HT1080 (cell line): ENCODE data around the gene DPPA4. TPM values are rescaled to one million over a fixed set of nuclear protein-coding genes. Genes with fewer than 3 reads are reported as not detected.
"Not testable (repeated sequence)": the region's sequence is repeated elsewhere in the genome, so short reads cannot be mapped to it uniquely, and the experiment has no call there.

ENCODE experiments used
- DNase-seq: peaks from one replicate; pipeline ENCODE4 v3.0.0-alpha.2; 2015; ENCODE audit warnings: low read depth
- polyA plus RNA-seq, 2 experiments: library from polyadenylated mRNA; depleted of rRNA; stranded (reverse); fragments of >200 nt; gene quantifications; 2 replicates each; pipeline ENCODE4 v1.2.3, GENCODE V29; 2015
- total RNA-seq: library from RNA; depleted of rRNA; stranded (reverse); fragments of >200 nt; shearing (Covaris generic); gene quantifications from 2 replicates; pipeline ENCODE4 v1.2.3, GENCODE V29; 2014; rRNA removed

Gene DPPA4, protein sequence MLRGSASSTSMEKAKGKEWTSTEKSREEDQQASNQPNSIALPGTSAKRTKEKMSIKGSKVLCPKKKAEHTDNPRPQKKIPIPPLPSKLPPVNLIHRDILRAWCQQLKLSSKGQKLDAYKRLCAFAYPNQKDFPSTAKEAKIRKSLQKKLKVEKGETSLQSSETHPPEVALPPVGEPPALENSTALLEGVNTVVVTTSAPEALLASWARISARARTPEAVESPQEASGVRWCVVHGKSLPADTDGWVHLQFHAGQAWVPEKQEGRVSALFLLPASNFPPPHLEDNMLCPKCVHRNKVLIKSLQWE
- not detected in 2 replicates for total RNA-seq
- polyA plus RNA-seq (2015; cell fraction: cytosol; rRNA removed) = 0.27 and 0.66 TPM in 2 replicates
- 0.61 and 1.0 TPM in 2 replicates for polyA plus RNA-seq (2015; cell fraction: nucleus; rRNA removed)

GRCh38 chr3:109337393-109337792 lies at the start of gene DPPA4:
Gene DPPA4, minus strand, starts transcription at chr3:109337546. Its CDS starts 29 bp downstream, at chr3:109337517.
- DNase-seq = no peak

DNA sequence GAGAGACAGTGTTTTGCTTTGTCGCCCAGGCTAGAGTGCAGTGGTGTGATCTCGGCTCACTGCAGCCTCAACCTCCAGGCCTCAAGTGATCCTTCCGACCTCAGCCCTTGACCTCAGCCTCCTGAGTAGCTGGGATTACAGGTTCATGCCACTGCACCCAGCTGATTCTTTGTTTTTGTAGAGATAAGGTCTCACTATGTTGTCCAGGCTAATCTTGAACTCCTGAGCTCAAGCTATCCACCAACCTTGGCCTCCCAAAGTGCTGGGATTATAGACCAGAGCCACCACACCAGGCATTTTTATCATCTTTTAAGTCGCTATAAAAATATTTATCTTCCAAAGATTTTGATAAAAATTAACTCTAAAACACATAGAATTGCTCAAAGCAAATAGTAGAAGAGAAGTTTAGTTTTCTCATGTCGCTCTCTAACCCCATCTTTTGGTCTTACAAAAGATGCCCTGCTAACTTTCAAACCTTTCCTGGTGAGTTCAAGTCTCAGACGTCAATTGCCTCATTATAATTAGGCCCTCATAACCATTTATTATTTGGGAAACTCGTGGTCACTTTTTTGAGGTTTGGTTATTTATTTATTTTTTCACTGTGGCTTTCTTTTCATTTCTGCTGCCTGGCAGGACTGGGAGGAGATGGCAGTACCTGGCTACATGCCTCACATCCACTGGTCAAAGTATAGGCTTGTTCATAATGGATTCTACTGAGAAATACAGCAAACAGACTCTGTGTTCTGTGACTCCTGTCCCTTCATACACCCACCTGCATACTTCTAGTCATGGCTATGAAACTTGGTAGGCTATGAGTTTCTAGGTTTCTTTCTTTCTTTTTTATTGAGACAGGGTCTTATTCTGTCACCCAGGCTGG lies 48.3 kb upstream of the DPPA4 start:
- DNase-seq = no peak

- no peak for DNase-seq
Observed at GRCh38 chr3:109384164-109384563, 46.8 kb upstream of the DPPA4 start.

DNA sequence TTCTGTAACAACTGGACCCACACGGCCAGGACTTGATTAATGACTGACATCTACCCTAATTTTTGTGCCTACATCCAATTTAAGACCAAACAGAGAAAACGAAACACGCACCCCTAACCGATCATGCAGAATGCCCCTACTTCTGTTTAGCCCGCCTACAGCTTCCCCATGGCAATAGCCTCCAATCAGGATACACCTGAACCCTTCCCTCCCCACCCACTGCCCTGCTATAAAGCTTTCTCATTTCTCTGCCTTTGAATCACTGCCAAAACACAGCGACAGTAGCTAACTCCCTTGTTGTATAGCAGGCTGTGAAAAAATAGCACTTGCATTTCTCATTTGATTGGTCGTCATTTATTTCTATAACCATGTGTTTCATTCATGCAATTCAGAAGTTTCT lies 45.2 kb upstream of the DPPA4 start:
- no peak for DNase-seq

DNA sequence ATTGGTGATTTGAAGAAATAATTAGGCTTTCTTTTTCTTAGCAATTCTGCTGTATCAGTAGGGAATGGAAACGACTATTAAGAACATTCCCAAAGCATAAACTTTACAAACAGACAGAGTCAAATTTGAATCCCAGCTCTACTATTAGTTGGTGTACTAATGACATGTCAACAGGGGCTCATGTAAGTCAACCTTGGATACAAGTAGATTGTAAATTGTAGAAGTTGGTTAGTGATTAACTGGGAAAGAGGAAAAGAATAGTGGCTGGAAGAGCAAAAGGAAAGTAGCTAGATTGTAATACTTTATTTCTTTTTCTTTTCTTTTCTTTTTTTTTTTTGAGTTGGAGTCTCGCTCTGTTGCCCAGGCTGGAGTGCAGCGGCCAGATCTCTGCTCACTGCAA lies 38.6 kb upstream of the DPPA4 start:
- DNase-seq = no peak

DNA sequence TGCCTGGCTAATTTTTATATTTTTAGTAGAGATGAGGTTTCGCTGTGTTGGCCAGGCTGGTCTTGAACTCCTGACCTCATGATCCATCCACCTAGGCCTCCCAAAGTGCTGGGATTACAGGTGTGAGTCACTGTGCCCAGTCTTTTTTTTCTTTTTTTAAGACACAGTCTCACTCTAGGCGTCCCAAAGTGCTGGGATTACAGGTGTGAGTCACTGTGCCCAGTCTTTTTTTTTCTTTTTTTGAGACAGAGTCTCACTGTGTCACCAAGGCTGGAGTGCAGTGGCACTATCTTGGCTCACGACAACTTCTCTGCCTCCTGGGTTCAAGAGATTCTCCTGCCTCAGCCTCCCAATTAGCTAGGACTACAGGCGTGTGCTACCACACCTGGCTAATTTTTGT lies 37.1 kb upstream of the DPPA4 start:
- DNase-seq = peak; percentile 38

GRCh38 chr3:109373933-109374332 lies 36.6 kb upstream of the DPPA4 start:
- no peak for DNase-seq

DNA sequence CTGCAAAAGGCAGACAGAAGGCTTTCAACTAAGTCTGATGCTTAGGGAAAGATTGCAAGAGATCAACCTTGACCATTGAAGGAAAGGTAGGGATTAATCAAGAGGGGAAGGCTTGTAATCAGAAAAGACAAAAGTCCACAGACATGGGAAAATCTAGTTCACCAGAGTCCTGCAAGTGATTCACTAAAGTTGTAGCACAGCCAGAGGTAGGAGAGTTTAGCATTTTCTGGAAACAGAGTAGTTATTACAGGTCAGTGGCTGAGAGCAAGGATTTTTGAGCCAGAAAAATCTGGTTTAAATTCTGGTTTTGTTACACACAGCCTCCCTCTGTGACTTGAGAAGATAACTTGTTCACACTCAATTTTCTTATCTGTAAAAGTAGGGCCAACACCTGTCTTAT lies 35.3 kb upstream of the DPPA4 start:
- DNase-seq = no peak

- DNase-seq = peak; percentile 32
Observed at GRCh38 chr3:109369510-109369909, 32.2 kb upstream of the DPPA4 start.

- no peak for DNase-seq
Observed at GRCh38 chr3:109364088-109364487, 26.7 kb upstream of the DPPA4 start.

DNA sequence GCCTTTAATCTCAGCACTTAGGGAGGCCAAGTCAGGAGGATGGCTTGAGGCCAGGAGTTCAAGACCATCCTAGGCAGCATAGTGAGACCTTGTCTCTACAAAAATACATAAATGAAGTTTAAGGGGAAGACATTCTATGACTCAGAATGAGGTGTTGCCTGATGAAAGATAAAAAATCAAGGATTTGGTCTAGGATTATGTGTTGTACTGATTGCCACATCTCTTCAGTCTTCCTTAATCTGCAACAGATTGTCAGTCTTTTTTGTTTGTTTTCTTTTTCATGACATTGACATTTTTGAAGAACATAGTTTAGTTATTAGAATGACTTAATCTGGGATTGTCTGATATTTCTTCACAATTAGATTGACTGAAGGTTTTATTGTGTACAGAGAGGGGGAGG lies 26.3 kb upstream of the DPPA4 start:
- peak; percentile 44 for DNase-seq

- DNase-seq = no peak
Observed at GRCh38 chr3:109362823-109363222, 25.5 kb upstream of the DPPA4 start.

DNA sequence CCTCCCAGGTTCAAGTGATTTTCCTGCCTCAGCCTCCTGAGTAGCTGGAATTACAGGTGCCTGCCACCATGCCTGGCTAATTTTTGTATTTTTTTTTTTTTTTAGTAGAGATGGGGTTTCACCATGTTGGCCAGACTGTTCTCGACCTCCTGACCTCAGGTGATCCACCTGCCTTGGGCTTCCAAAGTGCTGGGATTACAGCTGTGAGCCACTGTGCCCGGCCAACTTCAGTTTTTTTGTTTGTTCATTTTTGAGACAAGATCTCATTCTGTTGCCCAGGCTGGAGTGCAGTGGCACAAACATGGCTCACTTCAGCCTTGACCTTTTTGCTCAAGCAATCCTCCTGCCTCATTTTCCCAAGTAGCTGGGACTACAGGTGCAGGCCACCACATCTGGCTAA lies 21.5 kb upstream of the DPPA4 start:
- DNase-seq = not testable (repeated sequence)

DNA sequence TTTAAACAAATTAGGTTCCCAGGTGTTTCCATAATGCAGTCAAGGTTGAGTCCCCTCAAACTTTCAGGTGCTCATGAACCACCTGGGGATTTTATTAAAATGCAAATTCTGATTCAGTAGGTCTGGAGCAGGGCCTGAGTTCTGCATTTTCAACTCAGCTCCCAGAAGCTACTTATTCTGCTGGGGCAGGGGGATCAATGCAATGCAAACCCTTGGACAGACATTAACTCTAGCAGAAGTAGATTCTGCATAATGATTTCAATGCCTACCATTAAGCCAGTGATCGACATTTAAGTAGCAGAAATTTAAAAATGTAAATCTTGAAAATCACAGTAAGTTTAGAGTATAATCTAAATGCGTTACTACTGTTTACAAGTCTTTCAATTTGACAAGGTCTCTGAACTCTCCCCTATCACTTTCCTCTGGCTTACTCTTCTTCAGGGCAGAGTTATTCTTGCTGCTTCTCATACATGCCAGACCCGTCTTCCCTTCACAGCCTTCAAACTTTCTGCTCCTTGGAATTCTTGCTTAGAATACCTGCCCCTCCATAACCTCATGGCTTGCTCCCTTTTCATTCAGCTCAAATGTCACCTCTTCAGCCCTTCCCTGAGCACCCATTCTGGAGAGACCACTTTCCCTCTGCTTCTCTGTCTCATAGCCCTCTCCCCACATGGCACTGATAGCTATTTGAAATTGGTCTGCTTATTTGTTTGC lies 19.3 kb upstream of the DPPA4 start:
- DNase-seq = no peak

- DNase-seq = no peak
Observed at GRCh38 chr3:109355625-109356441, 18.5 kb upstream of the DPPA4 start.

DNA sequence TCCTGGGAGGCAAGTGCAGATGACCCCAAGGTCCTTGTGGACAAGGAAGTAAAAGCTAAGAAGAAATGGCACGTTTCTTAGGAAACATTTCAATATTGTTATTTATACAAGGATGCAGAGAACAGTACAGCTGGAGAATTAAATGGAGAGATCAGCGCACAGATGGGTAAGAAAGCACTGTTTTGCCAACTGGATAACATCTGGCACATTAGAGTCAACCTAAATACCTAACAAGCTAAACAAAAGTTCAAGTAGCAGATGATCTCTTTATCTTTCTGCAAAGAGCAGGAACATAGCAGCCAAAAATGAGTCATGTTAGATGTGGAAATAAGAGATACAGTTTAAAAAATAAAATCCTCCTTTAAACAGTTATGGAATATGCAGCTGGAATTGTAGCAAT lies 15.7 kb upstream of the DPPA4 start:
- DNase-seq = no peak

DNA sequence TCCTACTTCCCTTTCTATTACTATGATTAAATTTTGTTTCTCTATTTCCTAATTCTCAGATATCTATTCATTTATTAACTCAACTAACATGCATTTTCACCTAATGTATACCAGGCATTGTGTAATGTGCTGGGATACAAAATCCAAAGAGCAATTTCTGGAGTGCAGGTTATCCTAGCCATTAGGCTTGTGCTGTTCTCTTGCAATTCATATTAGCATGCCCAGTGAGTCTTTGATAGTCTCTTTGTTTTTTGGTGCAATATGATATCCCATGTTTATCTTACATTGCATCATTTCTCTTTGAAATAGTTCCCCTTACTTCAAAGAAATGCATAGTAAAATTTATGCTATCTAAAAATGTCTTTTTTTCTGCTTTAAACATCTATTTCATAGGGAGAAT lies 13.9 kb upstream of the DPPA4 start:
- DNase-seq = no peak

GRCh38 chr3:109346770-109347295 lies 9.5 kb upstream of the DPPA4 start:
- no peak for DNase-seq

- no peak for DNase-seq
Observed at GRCh38 chr3:109346099-109346498, 8.8 kb upstream of the DPPA4 start.
